GM21576 (cell line): ENCODE results near the gene DCDC2.
"Not testable (repeated sequence)": the region's sequence is repeated elsewhere in the genome, so short reads cannot be mapped to it uniquely, and the experiment has no call there.

Source experiments
- ATAC-seq: cut with Tn5 transposase; IDR thresholded peaks from one replicate; pipeline ENCODE4 v1.9.1; 2021; ENCODE audit warnings: mild to moderate bottlenecking, moderate library complexity; ENCODE audit not compliant: unreplicated experiment

The DCDC2 gene

DNA sequence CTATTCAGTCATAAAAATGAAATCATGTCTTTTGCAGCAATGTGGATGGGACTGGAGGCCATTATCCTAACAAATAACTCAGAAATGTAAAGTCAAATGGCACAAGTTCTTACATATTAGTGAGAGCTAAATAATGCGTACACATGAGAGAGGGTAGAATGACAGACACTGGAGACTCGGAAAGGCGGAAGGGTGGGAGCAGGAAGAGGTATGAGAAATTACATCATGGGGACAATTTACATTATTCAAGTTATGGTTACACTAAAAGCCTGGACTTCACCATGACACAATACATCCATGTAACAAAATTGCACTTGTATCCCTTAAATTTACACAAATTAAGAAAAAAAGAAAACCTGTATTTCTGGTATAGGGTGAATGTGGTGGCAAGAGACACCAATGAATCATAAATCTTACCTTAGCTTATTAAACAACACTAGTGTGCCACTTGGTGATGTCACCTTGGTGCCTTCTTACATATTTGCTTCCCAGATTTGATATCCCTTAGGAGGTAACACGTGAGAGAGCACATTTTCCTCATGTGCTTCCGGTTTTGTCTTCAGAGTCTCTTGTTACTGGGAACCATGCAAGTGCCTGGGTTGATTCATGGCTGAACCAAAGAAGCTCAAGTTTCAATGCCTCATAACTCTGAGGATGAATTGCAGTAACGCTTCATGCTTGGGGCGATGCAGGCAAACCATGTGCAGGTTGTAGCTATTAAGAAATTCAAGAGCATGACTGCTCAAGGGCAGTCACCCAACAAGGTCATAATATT is 84.6 kb downstream of the DCDC2 start:
- no peak for ATAC-seq

DNA sequence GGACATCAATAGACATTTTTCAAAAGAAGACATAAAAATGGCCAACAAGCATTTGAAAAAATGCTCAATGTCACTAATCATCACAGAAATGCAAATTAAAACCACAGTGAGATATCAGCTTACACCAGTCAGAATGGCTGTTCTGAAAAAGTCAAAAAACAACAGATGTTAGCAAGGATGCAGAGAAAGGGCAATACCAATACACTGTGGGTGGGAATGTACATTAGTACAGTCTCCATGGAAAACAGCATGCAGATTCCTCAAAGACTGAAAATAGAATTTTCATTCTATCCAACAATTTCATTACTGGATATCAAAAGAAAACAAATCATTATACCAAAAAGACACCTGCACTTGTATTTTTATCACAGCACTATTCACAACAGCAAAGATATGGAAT is 85.3 kb downstream of the DCDC2 start:
- no peak for ATAC-seq

DNA sequence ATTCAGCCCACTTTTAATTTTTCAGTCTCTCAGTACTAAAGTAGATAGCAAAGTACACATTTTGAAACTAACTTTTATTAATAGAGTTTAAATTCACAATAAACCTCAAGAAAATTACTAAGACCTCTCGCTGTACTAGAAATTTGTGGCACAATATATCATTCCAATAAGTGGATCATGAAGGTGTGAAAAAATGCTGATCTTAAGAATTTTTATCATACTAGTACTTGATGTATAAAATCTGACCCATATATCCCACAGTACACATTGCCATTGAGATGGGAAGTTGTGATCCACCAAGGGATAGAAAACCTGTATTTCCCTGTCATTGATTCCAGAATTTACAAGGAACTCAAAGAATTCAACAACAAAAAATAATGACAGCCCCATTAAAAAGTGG is 85.7 kb downstream of the DCDC2 start:
- no peak for ATAC-seq

DNA sequence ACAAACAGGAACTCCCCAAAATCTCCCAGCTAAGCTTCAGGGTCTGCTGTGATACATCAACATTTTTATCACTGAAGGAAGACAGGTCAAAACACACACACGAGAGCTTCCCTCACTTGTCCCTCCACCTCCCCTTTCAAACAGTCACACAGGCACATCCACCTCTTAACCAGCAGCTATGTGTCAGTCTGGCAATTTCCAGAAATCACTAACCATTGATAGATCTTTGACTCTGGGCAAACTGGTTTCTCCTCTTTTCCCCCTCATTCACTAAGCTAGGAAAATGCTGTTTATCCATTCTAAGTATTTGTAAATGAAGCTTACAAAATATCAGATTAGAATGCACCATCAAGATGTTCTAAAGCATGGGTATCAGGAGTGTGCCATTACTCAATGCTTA is 87.8 kb downstream of the DCDC2 start:
- no peak for ATAC-seq

DNA sequence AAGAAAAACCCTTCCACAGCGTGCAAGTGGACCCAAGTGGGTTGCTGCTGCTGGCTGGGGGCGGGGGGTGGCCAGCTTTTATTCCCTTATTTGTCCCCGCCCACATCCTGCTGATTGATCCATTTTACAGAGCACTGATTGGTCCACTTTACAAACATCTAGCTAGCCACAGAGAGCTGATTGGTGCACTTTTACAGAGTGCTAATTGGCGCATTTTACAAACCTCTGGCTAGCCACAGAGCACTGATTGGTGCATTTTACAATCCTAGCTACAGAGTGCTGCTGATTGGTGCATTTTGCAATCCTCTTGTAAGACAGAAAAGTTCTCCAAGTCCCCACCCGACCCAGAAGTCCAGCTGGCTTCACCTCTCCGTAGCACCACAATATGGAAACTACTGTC is 99.6 kb downstream of the DCDC2 start:
- not testable (repeated sequence) for ATAC-seq

DNA sequence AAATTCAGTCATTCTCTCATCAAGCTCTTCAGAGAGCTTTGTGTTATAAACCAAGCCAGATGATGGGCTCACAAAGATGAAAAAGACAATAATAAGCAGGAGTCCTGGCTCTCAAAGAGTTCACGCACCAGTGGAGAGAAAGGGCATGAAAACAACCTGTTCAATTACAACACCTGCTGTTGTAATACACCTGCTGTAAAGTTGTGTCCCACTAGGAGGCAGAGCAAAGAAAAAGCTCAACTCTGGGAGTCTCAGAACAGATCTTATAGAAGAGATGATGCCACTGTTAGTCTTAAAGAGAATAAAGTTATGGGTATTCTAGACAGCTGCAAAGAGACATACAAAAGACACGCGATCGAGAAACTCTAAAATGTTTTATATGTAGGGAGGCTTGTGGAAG is 100.6 kb downstream of the DCDC2 start:
- no peak for ATAC-seq

DNA sequence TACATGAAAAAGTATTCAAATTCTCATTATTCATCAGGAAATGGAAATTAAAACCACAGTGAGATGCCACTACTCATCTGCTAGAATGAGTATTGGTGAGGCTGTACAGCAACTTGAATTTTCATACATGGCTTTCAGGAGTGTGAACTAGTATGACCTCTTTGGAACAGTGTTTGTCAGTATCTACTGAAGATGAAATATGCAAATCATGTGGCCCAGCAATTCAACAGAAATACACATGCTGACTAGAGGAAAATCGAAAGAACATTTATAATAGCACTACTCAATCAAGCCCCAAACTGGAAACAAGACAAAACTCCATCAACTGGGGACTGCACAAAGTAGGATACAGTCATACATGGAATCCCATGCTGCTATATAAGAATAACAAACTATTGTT is 102.2 kb downstream of the DCDC2 start:
- peak; percentile 95 for ATAC-seq

DNA sequence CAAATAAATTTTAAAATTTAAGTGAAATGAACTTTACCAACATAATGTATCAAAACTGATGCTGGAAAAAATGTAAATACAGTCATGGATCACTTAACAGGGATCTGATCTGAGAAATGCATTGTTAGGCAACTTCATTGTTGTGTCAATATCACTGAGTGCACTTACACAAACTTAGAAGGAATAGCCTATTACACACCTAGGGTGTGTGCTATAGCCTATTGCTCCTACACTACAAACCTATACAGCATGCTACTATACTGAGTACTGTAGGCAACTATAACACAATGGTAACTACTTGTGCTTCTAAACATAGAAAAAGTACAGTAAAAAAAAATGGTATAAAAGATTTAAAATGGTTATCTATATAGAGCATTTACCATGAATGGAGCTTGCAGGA is 104.5 kb downstream of the DCDC2 start:
- no peak for ATAC-seq

DNA sequence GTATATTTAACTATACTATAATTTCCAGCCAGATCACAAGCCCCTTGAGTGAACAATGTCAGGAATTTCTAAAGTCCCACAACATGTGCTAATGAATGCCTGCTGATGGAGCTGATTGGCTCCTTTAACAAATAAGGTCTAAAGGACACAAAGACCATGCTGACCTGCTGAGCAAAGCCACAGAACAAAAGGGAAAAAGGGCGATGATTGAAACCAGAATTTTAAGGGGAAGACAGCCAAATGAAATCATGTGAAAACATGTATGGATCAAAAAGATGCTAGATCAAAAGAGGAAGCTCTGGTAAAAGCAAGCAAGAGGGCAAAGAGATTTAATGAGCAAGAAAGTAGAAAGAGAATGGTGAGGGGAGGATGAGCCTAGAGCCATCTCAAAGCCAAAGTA is 105.6 kb downstream of the DCDC2 start:
- ATAC-seq = no peak

DNA sequence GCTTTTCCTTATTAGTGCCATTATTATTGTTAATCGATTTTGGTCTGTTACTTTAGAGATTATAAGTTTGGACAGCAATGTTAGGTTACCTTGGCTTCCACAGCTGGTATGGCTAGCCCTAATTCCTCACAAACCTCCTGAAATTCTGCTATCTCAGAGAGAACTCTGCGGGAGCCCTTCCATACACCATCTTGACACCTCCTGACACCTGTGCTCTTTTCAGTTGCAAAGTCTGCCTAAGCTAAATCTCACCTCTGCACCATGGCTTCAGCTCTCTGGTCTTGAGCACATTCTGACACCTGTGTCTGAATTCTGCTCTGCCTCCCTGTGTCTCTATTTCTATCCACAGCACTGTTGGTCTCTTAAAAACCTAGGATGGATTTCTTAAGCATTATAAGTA is 106.5 kb downstream of the DCDC2 start:
- ATAC-seq = no peak

DNA sequence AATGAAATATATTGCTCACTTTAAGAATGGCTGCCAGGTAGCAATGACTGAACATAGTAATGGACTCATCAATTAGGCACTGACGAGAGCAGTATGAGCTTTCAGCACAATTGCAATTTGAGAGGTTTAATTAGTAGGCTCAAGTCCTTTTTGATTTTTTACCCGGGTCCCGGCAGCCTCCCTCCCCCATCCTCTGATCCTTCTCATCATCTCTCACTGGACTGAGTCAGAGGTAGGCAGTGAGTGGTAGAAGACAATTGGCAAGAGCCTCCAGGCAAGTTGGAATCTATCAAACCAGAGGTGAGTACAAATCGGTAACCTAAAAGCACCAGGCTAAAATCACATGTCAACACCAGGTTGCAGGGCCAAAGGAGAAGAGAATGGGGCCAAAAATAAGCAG is 107.9 kb downstream of the DCDC2 start:
- no peak for ATAC-seq

DNA sequence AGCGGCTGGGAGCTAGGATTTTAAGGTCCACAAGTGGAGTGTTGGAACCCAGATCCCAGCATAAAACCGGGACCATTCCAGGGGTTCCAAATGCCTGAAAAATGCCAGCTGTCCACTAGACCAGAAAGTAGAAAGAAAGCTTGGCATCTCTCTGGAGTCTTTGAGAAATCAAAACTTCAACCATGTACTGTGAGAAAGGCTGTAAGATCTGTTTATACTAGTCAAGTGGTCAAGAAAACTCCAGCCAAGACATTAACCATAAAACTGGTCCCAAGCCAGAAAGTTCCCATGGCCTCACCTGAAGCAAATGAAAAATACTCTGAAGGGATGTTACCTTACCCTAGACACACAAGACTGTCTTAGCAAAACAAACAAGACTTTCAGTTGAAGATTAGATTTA is 112.6 kb downstream of the DCDC2 start:
- ATAC-seq = no peak

DNA sequence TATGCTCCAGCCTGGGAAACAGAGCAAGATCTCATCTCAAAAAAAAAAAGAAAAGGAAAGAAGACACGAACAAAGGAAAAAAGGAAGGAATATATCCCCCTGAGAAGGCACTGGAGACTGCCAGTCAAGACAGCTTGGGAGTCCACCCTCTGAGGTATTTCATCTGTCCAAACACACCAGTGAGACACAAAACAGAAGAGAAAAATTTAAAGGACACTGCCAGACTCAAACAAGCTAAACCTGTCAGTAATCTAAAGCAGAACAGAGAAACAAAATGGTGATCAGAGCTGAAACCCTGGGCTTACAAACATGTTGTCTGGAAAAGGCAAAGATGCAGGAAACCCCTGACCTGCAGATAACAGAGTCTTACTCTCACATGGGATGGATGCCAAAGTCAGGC is 114.9 kb downstream of the DCDC2 start:
- no peak for ATAC-seq

DNA sequence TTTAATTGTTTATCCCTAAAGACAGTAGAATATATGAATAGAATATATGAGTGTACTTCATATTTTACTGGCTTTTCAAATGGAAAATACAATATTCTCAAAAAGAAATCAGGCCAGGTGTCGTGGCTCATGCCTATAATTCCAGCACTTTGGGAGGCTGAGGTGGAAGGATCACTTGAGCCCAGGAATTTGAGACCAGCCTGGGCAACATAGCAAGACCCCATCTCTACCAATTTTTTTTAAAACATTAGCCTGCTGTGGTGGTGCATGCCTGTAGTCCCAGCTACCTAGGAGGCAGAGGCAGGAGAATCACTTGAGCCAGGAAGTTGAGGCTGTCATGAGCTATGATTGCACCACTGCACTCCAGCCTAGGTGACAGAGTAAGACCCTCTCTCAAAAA is 116.1 kb downstream of the DCDC2 start:
- not testable (repeated sequence) for ATAC-seq

DNA sequence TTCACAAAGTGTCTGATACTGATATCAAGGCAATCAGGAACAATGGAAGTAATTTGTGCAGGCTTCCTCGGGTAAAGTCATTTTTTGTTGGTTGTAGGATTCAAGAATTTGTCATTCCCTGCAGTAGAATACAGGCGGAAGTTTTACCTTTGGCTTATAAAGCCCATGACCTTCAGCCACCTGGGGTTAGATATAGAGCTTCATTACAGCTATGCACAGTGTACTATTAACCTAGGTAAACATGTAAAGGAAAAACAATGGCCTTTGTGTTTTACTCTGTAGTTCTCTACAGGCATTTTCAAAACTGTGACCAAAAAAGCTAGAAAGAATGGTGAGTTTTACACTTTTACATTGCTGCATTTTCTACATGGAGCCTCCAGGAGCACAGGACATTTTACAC is 116.9 kb downstream of the DCDC2 start:
- ATAC-seq = no peak

DNA sequence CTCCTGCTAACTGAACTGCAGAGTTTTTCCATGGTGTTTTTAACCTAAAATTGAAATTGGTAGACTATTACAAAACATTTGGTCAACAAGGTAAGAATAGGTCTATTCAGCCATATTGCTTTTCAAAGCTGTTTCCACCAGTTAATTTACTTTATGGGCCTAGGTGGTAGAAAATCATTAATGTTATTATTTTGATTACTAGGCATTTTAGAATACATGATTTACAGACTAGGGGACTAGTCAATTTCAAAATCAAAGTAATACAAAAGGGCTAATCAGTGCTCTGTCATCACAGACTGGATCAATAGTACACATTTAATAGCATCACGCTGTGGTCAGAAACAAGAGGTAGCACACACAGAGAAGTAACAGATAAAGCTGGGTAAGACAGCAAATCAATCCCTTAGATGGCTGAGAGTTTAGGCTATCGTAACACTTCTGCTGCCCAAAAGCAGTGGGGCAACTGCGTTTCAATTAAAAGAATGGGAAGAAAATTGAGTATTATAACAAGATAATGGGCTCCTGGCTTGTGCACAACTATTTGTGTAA is 117.4 kb downstream of the DCDC2 start:
- no peak for ATAC-seq

DNA sequence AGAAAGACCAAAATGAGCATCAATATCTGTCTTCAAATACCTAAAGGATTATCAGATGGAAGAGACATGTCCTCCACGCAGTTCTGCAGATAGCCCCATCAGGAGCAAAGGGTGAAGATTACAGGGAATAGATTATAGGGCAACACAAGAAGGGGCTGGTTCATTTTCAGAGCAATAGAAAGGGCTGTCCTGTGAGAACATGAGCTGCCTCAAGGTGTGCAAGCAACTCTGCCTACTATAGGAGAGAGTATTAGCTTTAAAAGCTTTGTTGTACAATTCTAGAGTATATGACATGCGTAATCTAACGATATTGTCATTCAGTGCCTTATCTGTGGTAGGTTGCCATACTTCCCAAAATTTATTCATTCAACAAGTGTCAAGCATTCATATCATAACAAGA is 119.2 kb downstream of the DCDC2 start:
- no peak for ATAC-seq

DNA sequence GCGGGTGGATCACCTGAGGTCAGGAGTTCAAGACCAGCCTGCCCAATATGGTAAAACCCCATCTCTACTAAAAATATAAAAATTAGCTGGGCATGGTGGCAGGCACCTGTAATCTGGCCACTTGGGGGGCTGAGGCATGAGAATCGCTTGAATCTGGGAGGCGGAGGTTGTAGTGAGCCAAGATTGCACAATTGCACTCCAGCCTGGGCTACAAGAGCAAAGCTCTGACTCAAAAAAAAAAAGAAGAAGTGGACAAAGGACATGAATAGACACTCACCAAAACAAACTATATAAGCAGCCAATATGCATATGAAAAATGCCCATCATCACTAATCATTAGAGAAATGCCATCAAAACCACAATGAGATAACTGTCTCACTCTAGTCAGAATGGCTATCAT is 121.1 kb downstream of the DCDC2 start:
- ATAC-seq = not testable (repeated sequence)

DNA sequence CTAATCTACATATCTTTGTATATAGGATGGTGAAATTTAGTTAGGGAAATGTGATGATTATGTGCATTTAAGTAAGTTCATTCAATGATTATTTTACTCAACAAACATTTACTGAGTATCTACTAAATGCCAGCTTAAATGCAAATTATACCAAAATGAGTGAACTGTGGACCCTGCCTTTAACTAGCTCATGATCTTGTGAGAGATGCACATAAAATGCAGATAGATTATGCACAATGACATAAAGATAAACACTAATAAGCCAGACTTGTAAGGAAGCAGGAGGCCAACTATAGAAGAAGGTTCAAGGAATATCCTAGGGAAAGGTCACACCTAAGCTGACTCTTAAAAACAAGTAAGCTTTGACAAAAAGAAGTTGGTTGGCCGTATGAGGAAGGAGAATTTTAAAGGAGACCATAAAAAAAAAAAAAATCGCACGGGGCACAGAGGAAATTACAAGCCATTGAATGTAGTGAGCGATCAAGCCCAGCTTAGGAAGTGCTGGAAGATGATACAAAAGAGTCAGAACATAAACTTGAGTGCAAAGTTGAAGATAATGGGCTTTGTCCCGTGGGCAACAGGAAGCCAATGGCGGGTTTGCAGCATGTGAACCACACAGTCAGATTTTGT is 123.9 kb downstream of the DCDC2 start:
- no peak for ATAC-seq

DNA sequence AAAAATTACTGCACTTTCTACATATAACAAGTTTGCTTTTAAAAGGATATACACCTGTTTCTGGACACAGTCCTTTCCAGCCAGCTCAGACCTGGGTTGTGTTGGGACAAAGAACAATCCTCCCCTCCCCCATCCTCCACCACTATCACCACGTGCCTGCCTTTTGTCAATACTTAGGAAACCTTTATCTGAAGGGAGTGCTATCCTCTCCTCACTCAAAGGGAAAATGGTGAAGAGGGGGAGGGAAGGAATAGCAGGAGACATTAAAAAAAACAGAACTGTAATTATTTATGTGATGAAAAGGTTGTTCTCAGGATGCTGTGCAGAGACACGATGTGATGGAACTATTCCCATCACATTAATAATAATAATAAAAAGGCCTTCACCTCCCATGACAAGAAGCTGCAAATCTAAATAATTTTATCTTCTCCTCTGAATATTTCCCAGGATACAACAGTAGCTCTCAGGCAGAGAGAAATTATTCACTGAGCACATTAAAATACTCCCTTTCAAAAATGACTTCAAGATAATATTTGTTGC is 126.4 kb downstream of the DCDC2 start:
- no peak for ATAC-seq

DNA sequence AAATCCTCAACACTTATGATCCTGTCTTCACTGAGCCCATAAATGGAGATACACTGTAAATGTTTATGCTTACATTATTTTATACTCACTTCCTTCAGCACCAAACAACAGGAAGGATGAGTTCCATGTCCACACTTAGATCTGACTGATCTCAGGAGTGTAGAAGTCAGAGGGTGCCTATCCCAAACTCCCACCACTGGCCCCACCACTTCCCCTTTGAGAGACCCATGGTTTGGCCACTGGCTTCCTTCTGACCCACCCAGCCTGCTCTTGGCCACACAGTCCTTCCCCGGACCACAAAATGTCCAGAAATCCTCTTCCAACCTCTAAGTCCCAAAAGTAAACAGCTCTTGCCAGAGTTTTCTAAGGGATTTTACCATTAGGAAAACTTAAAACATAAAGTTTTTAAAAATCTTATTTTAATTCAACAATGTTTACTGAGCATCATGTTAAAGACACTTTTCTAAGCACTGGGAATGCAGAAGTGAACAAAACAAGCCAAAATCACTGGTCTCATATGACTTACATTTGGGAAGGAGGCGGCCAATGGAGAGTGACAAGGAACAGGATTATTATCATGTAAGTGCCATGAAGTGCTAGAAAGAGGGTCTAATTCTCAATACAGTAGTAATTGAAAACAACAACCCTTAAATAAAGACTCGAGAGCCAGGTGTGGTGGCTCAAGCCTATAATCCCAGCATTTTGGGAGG is 128.0 kb downstream of the DCDC2 start:
- ATAC-seq = no peak
